Fibroblast of lung (primary cell): ENCODE measurements around the gene NCOA5. TPM values are rescaled to one million over a fixed set of nuclear protein-coding genes. Genes with fewer than 3 reads are reported as not detected.

Experiments
- DNase-seq, 2 donors: peaks; one replicate each; pipeline versions ENCODE4 v3.0.0 to v3.0.0-alpha.2; 2010; ENCODE audit warnings: low read depth in 2 of 2
- H2AFZ ChIP-seq: 2 replicates; pipeline ENCODE4 v1.5.1; 2012; ENCODE audit warnings: low read length, control low read depth, inconsistent platforms
- H3K27ac ChIP-seq: 2 replicates; pipeline ENCODE4 v1.5.1; 2011; ENCODE audit warnings: low read length, control low read depth; ENCODE audit not compliant: insufficient read depth
- H3K27me3 ChIP-seq: 2 replicates; pipeline ENCODE4 v1.5.1; 2011; ENCODE audit warnings: mild to moderate bottlenecking, low read length; ENCODE audit not compliant: control insufficient read depth, insufficient read depth
- H3K36me3 ChIP-seq: 2 replicates; pipeline ENCODE4 v1.5.1; 2011; ENCODE audit warnings: low read length; ENCODE audit not compliant: control insufficient read depth, insufficient read depth
- H3K4me1 ChIP-seq: 2 replicates; pipeline ENCODE4 v1.5.1; 2011; ENCODE audit warnings: low read length; ENCODE audit not compliant: control insufficient read depth, insufficient read depth; ENCODE audit errors: extremely low read depth
- H3K4me2 ChIP-seq: 2 replicates; pipeline ENCODE4 v1.5.1; 2011; ENCODE audit warnings: low read length, control low read depth; ENCODE audit not compliant: insufficient read depth; ENCODE audit errors: extremely low read depth
- H3K4me3 ChIP-seq, 4 experiments: fragments of 200-600 bp in 1 of 4; sonication (generic) in 1 of 4; replicated peaks in 1 of 4; 2 replicates each; pipeline ENCODE4 v1.5.1; 2011 to 2016; ENCODE audit warnings: low read length in 4 of 4, low read depth in 3 of 4, mild to moderate bottlenecking in 3 of 4, control low read depth in 2 of 4, inconsistent platforms in 1 of 4, mixed read lengths in 1 of 4; ENCODE audit not compliant: insufficient read depth in 1 of 4; ENCODE audit errors: control extremely low read depth in 1 of 4
- H3K79me2 ChIP-seq: 2 replicates; pipeline ENCODE4 v1.5.1; 2012; ENCODE audit warnings: mild to moderate bottlenecking, low read length, inconsistent platforms; ENCODE audit not compliant: control insufficient read depth, insufficient read depth
- H3K9ac ChIP-seq: 2 replicates; pipeline ENCODE4 v1.5.1; 2011; ENCODE audit warnings: mild to moderate bottlenecking, low read length, control low read depth; ENCODE audit not compliant: insufficient read depth
- H3K9me3 ChIP-seq: 2 replicates; pipeline ENCODE4 v1.5.1; 2012; ENCODE audit warnings: low read depth, low read length; ENCODE audit not compliant: control insufficient read depth, insufficient read depth
- H4K20me1 ChIP-seq: 2 replicates; pipeline ENCODE4 v1.5.1; 2011; ENCODE audit warnings: low read length; ENCODE audit not compliant: control insufficient read depth, insufficient read depth; ENCODE audit errors: extremely low read depth
- EZH2 ChIP-seq: IDR thresholded peaks from 2 replicates; pipeline ENCODE4 v1.5.1; 2012; ENCODE audit warnings: low read length, control low read depth, mild to moderate bottlenecking; ENCODE audit errors: missing control alignments
- polyA plus RNA-seq, 2 donors: library from polyadenylated mRNA; depleted of rRNA in 1 of 2; stranded (reverse) in 1 of 2; unstranded in 1 of 2; fragments of >200 nt; gene quantifications; 2 replicates each; pipeline ENCODE4 v1.2.1, GENCODE V29; 2011 to 2012; ENCODE audit warnings: missing spikeins in 1 of 2
- total RNA-seq: library from RNA; depleted of rRNA; stranded (reverse); fragments of >200 nt; gene quantifications from 2 replicates; pipeline ENCODE4 v1.2.1, GENCODE V29; 2014
- TF ChIP-seq, protein P1 (sequence below), 2 donors: IDR thresholded peaks in 1 of 2; conservative IDR thresholded peaks in 1 of 2; 1 replicate in 1 of 2; 2 replicates in 1 of 2; pipeline ENCODE4 v1.5.1; 2011 to 2012; ENCODE audit warnings: low read length in 2 of 2, control low read depth in 1 of 2, inconsistent platforms in 1 of 2, low read depth in 1 of 2, mild to moderate bottlenecking in 1 of 2

The NCOA5 gene
- total and polyA plus RNA-seq, 2 donors (not counting 1 experiment from before 2014, with no cell fraction given), result 8.1 to 18.0 TPM

DNA sequence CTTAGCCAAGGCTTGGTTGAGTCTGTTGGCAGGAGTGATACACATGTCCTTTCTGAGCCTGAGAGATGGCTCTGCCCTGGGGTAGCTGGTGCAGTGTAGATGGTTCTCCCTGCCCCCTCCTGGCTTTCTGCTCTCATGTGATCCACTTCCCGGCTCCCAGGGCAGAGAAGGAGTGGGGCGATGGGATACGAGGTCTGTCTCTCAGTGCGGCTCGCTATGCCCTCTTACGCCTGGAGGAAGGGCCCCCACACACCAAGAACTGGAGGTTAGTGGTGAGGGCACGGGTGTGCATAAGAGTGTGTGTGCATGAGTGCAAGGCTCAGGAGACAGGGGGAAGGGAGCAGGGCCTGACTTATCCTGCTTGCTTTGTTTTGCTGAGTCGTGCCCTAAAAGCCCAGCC lies 41.9 kb downstream of the NCOA5 start:
- no peak overlapping the region for H3K9ac ChIP-seq
- no peak overlapping the region for H3K4me2 ChIP-seq
- H3K4me1 ChIP-seq, result no peaks in the 10 kb centered on the region
- no peaks in the 10 kb centered on the region for H3K36me3 ChIP-seq
- no peaks in the 10 kb centered on the region for H3K9me3 ChIP-seq
- H3K4me3 ChIP-seq, result no peak overlapping the region
- no peaks in the 10 kb centered on the region for H4K20me1 ChIP-seq
- no peak for DNase-seq
- no peaks in the 10 kb centered on the region for H3K79me2 ChIP-seq
- no peak overlapping the region for H2AFZ ChIP-seq
- no peak overlapping the region for H3K27ac ChIP-seq
- TF ChIP-seq, protein P1, sequence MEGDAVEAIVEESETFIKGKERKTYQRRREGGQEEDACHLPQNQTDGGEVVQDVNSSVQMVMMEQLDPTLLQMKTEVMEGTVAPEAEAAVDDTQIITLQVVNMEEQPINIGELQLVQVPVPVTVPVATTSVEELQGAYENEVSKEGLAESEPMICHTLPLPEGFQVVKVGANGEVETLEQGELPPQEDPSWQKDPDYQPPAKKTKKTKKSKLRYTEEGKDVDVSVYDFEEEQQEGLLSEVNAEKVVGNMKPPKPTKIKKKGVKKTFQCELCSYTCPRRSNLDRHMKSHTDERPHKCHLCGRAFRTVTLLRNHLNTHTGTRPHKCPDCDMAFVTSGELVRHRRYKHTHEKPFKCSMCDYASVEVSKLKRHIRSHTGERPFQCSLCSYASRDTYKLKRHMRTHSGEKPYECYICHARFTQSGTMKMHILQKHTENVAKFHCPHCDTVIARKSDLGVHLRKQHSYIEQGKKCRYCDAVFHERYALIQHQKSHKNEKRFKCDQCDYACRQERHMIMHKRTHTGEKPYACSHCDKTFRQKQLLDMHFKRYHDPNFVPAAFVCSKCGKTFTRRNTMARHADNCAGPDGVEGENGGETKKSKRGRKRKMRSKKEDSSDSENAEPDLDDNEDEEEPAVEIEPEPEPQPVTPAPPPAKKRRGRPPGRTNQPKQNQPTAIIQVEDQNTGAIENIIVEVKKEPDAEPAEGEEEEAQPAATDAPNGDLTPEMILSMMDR (conservative IDR thresholded peaks at IDR 0.05 in 1 of 2, IDR thresholded peaks at IDR 0.05 in 1 of 2; ENCODE audit: low read depth in 1 of 2, low read length in 2 of 2), result no peak
- no peak for TF ChIP-seq EZH2
- H3K27me3 ChIP-seq, result no peaks in the 10 kb centered on the region

DNA sequence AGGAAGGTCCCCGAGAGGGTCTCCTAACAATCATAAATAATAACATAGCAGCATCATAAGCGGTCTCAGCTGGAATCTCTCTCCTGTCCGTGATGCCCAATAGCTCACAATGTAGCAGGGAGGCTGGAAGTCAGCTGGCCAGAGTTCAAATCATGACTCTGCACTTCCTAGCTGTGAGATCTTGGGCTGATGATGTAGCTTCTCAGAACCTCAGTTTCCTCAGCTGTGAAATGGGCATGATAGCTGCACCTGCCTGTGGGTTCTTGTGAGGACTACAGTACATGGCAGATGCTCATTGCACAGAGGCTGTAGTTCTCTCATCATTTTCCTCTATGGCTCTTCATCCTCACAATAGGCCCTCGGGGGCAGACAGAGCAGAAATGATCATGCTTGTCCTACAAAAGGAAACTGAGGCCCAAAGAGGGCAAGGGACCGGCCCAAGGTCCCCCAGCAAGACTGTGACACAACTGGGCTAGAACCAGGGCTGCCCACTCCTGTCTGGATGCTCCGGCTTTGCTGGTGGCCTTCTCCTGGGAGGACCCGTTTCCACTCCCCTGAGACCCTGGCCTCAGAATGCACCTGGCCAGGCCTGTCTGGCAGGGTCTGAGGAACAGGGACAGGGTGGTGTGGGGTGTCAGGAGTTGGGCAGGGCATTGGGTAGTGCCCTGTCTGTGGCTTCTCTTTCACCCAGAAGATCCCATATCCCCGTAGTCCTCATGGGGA lies 43.0 kb downstream of the NCOA5 start:
- Histone ChIP-seq H3K4me2 (no peak overlapping the region), H2AFZ (no peak overlapping the region), H3K27me3 (peaks cover 3% of the 10 kb centered on the region), H3K27ac (no peak overlapping the region), H3K79me2 (no peaks in the 10 kb centered on the region), H4K20me1 (no peaks in the 10 kb centered on the region), H3K4me1 (no peaks in the 10 kb centered on the region), H3K9ac (no peak overlapping the region), H3K9me3 (no peaks in the 10 kb centered on the region), H3K36me3 (no peaks in the 10 kb centered on the region), H3K4me3 (no peak overlapping the region)
- DNase-seq, result no peak
- TF ChIP-seq, protein P1 (conservative IDR thresholded peaks at IDR 0.05 in 1 of 2, IDR thresholded peaks at IDR 0.05 in 1 of 2; ENCODE audit: low read depth in 1 of 2, low read length in 2 of 2), result no peak
- TF ChIP-seq EZH2, result no peak

DNA sequence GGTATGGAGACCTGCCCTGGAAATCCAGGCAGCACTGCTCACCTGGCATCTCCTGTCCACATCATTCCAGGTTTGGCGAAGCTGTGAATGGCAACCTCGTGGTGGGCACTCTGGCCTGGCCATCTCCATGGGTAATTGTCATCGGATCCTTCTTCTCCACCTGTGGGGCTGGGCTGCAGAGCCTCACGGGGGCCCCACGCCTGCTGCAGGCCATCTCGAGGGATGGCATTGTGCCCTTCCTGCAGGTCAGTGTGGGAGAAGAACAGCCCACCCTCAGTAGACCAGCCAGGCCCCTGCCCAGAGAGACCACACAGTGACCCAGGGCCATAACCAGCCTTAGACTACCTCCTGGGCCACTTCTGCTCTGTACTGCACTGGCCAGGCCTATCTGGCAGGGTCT lies 44.9 kb downstream of the NCOA5 start:
- no peak for DNase-seq

More for the DNA sequence above, 44.9 kb downstream of the NCOA5 start:
- Histone ChIP-seq H3K4me2 (no peak overlapping the region), H3K27ac (no peak overlapping the region), H2AFZ (no peak overlapping the region), H3K4me3 (no peak overlapping the region), H3K4me1 (no peaks in the 10 kb centered on the region), H3K9me3 (no peaks in the 10 kb centered on the region), H3K9ac (no peak overlapping the region), H3K36me3 (no peaks in the 10 kb centered on the region), H3K27me3 (peaks cover 3% of the 10 kb centered on the region), H4K20me1 (no peaks in the 10 kb centered on the region), H3K79me2 (no peaks in the 10 kb centered on the region)
- TF ChIP-seq, protein P1 (conservative IDR thresholded peaks at IDR 0.05 in 1 of 2, IDR thresholded peaks at IDR 0.05 in 1 of 2; ENCODE audit: low read depth in 1 of 2, low read length in 2 of 2), result no peak
- TF ChIP-seq EZH2, result no peak
